ENCODE results near the gene TMEM91. TPM values are rescaled to one million over a fixed set of nuclear protein-coding genes. Genes with fewer than 3 reads are reported as not detected.
A peak's percentile ranks its signal among the peaks of the same experiment; 100 is the strongest.

TMEM91 gene
- total and polyA plus RNA-seq, 9 of the 15 experiments (the other 6 are each of a cell fraction or from before 2014, with no cell fraction given): 1.2 to 5.2 (median 2.7) TPM

DNA sequence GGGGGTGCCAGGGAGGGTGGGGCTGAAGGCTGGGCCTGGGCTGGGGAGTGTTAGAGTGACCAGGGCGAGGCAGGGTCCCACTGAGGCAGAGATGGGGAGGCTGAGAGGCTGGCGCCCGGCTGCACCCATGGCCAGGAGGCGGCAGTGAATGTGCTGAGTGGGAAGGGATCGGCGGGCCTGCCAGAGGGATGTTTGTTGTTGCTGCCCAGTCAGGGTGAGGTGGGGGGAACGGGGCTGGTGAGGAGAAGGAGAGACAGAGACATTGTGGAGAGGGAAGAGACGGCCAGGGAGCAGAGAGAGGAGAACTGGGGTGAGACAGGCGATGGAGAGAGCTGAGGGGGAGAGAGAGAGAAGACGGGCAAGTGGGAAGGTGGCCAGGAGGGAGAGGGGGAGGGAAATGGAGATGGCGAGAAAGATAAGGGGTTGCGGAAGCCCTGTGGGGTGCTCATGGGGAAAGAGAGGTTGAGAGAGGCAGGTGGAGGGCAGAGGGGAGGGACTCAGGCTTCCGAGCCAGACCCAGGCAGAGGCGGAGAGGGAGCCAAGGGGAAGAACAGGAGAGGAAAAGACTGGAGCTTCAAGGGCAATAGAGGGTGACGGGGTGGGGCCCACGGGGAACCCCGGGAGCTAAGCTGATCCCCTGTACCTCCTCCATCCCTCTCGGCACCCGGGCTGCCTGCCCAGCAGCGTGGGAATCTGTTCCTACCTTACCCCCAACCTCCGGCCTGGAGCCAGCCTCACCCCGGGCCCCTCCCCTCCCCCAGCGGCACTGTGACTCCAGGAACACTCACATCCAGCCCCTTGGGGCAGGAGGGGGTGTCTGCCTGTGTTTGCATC, 51.5 kb downstream of the TMEM91 start (continued):
- TF ChIP-seq, protein P1, sequence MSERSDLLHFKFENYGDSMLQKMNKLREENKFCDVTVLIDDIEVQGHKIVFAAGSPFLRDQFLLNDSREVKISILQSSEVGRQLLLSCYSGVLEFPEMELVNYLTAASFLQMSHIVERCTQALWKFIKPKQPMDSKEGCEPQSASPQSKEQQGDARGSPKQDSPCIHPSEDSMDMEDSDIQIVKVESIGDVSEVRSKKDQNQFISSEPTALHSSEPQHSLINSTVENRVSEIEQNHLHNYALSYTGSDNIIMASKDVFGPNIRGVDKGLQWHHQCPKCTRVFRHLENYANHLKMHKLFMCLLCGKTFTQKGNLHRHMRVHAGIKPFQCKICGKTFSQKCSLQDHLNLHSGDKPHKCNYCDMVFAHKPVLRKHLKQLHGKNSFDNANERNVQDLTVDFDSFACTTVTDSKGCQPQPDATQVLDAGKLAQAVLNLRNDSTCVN (CRISPR knock-in tag; IDR thresholded peaks at IDR 0.05): peak; percentile 97
- TF ChIP-seq, protein P2, sequence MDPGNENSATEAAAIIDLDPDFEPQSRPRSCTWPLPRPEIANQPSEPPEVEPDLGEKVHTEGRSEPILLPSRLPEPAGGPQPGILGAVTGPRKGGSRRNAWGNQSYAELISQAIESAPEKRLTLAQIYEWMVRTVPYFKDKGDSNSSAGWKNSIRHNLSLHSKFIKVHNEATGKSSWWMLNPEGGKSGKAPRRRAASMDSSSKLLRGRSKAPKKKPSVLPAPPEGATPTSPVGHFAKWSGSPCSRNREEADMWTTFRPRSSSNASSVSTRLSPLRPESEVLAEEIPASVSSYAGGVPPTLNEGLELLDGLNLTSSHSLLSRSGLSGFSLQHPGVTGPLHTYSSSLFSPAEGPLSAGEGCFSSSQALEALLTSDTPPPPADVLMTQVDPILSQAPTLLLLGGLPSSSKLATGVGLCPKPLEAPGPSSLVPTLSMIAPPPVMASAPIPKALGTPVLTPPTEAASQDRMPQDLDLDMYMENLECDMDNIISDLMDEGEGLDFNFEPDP (CRISPR knock-in tag; IDR thresholded peaks at IDR 0.05): no peak
- TF ChIP-seq FOXK1 (CRISPR knock-in tag; IDR thresholded peaks at IDR 0.05; ENCODE audit: borderline replicate concordance) (no peak), TEAD1 (CRISPR knock-in tag; IDR thresholded peaks at IDR 0.05) (no peak), ZNF197 (CRISPR knock-in tag; IDR thresholded peaks at IDR 0.05; ENCODE audit: low read depth) (no peak), EZH2 (IDR thresholded peaks at IDR 0.05; ENCODE audit: borderline replicate concordance, low read depth, low read length) (no peak), ARHGAP35 (IDR thresholded peaks at IDR 0.05; ENCODE audit: partially characterized antibody) (peak; percentile 60), ATF1 (CRISPR knock-in tag; IDR thresholded peaks at IDR 0.05) (no peak), ATF1 (tag; IDR thresholded peaks at IDR 0.05) (no peak), ELF1 (tag; IDR thresholded peaks at IDR 0.05) (no peak), MTF1 (CRISPR knock-in tag; IDR thresholded peaks at IDR 0.05; ENCODE audit: borderline replicate concordance) (no peak), IRF2 (CRISPR knock-in tag; IDR thresholded peaks at IDR 0.05) (no peak)
- TF ChIP-seq, protein P3, sequence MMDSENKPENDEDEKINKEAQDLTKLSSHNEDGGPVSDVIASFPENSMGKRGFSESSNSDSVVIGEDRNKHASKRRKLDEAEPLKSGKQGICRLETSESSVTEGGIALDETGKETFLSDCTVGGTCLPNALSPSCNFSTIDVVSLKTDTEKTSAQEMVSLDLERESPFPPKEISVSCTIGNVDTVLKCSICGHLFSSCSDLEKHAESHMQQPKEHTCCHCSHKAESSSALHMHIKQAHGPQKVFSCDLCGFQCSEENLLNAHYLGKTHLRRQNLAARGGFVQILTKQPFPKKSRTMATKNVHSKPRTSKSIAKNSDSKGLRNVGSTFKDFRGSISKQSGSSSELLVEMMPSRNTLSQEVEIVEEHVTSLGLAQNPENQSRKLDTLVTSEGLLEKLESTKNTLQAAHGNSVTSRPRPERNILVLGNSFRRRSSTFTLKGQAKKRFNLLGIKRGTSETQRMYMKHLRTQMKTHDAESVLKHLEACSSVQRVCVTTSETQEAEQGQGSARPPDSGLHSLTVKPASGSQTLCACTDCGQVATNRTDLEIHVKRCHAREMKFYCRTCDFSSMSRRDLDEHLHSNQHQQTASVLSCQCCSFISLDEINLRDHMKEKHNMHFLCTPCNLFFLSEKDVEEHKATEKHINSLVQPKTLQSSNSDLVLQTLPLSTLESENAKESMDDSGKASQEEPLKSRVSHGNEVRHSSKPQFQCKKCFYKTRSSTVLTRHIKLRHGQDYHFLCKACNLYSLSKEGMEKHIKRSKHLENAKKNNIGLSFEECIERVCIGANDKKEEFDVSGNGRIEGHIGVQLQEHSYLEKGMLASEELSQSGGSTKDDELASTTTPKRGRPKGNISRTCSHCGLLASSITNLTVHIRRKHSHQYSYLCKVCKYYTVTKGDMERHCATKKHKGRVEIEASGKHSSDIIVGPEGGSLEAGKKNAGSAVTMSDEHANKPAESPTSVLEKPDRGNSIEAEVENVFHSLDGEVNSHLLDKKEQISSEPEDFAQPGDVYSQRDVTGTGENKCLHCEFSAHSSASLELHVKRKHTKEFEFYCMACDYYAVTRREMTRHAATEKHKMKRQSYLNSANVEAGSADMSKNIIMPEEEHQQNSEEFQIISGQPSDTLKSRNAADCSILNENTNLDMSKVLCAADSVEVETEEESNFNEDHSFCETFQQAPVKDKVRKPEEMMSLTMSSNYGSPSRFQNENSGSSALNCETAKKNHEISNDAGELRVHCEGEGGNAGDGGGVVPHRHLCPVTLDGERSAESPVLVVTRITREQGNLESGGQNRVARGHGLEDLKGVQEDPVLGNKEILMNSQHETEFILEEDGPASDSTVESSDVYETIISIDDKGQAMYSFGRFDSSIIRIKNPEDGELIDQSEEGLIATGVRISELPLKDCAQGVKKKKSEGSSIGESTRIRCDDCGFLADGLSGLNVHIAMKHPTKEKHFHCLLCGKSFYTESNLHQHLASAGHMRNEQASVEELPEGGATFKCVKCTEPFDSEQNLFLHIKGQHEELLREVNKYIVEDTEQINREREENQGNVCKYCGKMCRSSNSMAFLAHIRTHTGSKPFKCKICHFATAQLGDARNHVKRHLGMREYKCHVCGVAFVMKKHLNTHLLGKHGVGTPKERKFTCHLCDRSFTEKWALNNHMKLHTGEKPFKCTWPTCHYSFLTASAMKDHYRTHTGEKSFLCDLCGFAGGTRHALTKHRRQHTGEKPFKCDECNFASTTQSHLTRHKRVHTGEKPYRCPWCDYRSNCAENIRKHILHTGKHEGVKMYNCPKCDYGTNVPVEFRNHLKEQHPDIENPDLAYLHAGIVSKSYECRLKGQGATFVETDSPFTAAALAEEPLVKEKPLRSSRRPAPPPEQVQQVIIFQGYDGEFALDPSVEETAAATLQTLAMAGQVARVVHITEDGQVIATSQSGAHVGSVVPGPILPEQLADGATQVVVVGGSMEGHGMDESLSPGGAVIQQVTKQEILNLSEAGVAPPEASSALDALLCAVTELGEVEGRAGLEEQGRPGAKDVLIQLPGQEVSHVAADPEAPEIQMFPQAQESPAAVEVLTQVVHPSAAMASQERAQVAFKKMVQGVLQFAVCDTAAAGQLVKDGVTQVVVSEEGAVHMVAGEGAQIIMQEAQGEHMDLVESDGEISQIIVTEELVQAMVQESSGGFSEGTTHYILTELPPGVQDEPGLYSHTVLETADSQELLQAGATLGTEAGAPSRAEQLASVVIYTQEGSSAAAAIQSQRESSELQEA (IDR thresholded peaks at IDR 0.05; ENCODE audit: low read depth): peak; percentile 64; the same call in 1 of the 2 replicates
- TF ChIP-seq, protein P4, sequence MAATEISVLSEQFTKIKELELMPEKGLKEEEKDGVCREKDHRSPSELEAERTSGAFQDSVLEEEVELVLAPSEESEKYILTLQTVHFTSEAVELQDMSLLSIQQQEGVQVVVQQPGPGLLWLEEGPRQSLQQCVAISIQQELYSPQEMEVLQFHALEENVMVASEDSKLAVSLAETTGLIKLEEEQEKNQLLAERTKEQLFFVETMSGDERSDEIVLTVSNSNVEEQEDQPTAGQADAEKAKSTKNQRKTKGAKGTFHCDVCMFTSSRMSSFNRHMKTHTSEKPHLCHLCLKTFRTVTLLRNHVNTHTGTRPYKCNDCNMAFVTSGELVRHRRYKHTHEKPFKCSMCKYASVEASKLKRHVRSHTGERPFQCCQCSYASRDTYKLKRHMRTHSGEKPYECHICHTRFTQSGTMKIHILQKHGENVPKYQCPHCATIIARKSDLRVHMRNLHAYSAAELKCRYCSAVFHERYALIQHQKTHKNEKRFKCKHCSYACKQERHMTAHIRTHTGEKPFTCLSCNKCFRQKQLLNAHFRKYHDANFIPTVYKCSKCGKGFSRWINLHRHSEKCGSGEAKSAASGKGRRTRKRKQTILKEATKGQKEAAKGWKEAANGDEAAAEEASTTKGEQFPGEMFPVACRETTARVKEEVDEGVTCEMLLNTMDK (IDR thresholded peaks at IDR 0.05; ENCODE audit: borderline replicate concordance, insufficient read depth, low read depth, low read length, poor library complexity, severe bottlenecking): no peak

Measured in K562 (cell line).